Left lung (tissue), 10 donors: ENCODE data around the gene AP1S3. TPM values are rescaled to one million over a fixed set of nuclear protein-coding genes. Genes with fewer than 3 reads are reported as not detected.

ENCODE experiments used
- ATAC-seq: fragments of 200-7000 bp; cut with Tn5 transposase; one replicate; pipeline ENCODE4 v1.9.1; 2020; ENCODE audit warnings: moderate library complexity
- DNase-seq, 4 donors: peaks; one replicate each; pipeline ENCODE4 v3.0.0-alpha.2; 2013 to 2020
- H3K27ac ChIP-seq, 2 donors: fragments of 200-600 bp; sonication (generic) in 1 of 2; one replicate each; pipeline versions ENCODE4 v1.5.0 to v1.8.0; 2020 to 2021
- H3K27me3 ChIP-seq, 2 donors: fragments of 200-600 bp; sonication (generic) in 1 of 2; one replicate each; pipeline versions ENCODE4 v1.5.0 to v1.8.0; 2020 to 2021
- H3K36me3 ChIP-seq, 2 donors: fragments of 200-600 bp; sonication (generic) in 1 of 2; one replicate each; pipeline versions ENCODE4 v1.5.0 to v1.8.0; 2020 to 2021
- H3K4me1 ChIP-seq, 2 donors: fragments of 200-600 bp; one replicate each; pipeline ENCODE4 v1.8.0; 2021
- H3K4me3 ChIP-seq, 2 donors: fragments of 200-600 bp; sonication (generic) in 1 of 2; one replicate each; pipeline versions ENCODE4 v1.5.0 to v1.8.0; 2020 to 2021; ENCODE audit warnings: mild to moderate bottlenecking in 1 of 2
- H3K9me3 ChIP-seq, 2 donors: fragments of 200-600 bp; sonication (generic) in 1 of 2; one replicate each; pipeline versions ENCODE4 v1.5.0 to v1.8.0; 2020 to 2021
- intact Hi-C, 2 donors: fragments of 100-400 bp; cut with DNase I; formaldehyde crosslinking; loops; one replicate each; pipeline versions ENCODE4 v1.11.2 to v1.14.2; 2022
- polyA plus RNA-seq, 6 donors: library from polyadenylated mRNA; unstranded; fragments of 120-200 nt; gene quantifications; one replicate each; pipeline ENCODE4 v1.2.1, GENCODE V29; 2013; ENCODE audit not compliant: insufficient read length in 6 of 6
- total RNA-seq, 2 donors: library from RNA; stranded (reverse); fragmentation: NEBNext Ultra II Directional; extraction: Animal tissue kit (Norgen Biotek cat#: 25700); gene quantifications; one replicate each; pipeline ENCODE4 v1.2.1, GENCODE V29; 2021
- TF ChIP-seq, protein P1 (sequence below), 2 donors: fragments of 200-600 bp; sonication (generic) in 1 of 2; IDR thresholded peaks; one replicate each; pipeline versions ENCODE4 v1.5.0 to v1.8.0; 2021; ENCODE audit warnings: antibody characterized with exemption in 2 of 2
- donor health status: DM: no; HTN: yes; CAD: no.
- donor health status: DM: no; HTN: no; CAD: no.

AP1S3 gene
- total and polyA plus RNA-seq, 8 donors, result 4.3 to 23.4 (median 5.6) TPM

DNA sequence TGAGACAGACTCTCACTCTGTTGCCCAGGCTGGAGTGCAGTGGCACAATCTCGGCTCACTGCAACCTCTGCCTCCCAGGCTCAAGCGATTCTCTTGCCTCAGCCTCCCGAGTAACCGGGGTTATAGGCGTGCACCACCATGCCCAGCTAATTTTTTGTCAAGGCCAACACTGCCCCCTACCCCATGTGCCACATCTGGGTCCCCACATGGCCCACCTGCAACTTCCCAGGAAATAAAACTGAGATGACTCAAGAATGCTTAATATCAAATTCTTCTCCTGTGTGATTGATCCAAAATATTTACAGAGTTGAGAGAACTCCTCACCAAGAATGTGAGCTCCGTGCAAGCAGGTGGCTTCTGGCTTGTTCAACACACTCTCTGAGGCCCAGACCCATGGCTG, 9.1 kb downstream of the AP1S3 start:
- DNase-seq, result no peak
- Histone ChIP-seq H3K27me3 (no peaks in the 10 kb centered on the region), H3K36me3 (no peaks in the 10 kb centered on the region), H3K27ac (no peak overlapping the region), H3K9me3 (no peaks in the 10 kb centered on the region), H3K4me1 (no peaks in the 10 kb centered on the region), H3K4me3 (no peak overlapping the region)
- TF ChIP-seq, protein P1, sequence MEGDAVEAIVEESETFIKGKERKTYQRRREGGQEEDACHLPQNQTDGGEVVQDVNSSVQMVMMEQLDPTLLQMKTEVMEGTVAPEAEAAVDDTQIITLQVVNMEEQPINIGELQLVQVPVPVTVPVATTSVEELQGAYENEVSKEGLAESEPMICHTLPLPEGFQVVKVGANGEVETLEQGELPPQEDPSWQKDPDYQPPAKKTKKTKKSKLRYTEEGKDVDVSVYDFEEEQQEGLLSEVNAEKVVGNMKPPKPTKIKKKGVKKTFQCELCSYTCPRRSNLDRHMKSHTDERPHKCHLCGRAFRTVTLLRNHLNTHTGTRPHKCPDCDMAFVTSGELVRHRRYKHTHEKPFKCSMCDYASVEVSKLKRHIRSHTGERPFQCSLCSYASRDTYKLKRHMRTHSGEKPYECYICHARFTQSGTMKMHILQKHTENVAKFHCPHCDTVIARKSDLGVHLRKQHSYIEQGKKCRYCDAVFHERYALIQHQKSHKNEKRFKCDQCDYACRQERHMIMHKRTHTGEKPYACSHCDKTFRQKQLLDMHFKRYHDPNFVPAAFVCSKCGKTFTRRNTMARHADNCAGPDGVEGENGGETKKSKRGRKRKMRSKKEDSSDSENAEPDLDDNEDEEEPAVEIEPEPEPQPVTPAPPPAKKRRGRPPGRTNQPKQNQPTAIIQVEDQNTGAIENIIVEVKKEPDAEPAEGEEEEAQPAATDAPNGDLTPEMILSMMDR (IDR thresholded peaks at IDR 0.05), result no peak
- no peak for ATAC-seq
- intact Hi-C loops, result no loop called here

DNA sequence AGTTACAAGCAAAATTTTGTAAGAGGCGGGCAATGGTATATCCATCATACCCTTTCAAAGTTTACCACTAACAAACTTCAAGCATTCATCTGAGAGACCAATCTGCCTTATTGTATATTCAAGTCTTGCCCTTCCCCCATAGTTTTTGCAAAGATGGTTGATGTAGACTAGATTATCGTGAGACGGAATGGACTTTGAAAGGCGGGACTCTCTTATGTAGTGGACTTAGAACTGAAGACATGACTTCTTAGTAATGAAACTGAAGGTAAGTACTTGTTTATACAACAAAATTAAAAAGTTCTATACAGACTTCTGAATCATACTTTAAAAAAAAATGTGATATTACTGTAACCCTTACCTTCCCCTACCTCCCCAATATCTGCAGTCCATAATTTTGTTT, 10.4 kb downstream of the AP1S3 start:
- H3K4me3 ChIP-seq, result no peak overlapping the region
- H3K36me3 ChIP-seq, result no peaks in the 10 kb centered on the region
- DNase-seq, result no peak
- H3K9me3 ChIP-seq, result no peaks in the 10 kb centered on the region
- intact Hi-C loops, result no loop called here
- no peak for ATAC-seq
- TF ChIP-seq, protein P1 (IDR thresholded peaks at IDR 0.05), result no peak
- H3K4me1 ChIP-seq, result no peaks in the 10 kb centered on the region
- H3K27ac ChIP-seq, result no peak overlapping the region
- no peaks in the 10 kb centered on the region for H3K27me3 ChIP-seq

DNA sequence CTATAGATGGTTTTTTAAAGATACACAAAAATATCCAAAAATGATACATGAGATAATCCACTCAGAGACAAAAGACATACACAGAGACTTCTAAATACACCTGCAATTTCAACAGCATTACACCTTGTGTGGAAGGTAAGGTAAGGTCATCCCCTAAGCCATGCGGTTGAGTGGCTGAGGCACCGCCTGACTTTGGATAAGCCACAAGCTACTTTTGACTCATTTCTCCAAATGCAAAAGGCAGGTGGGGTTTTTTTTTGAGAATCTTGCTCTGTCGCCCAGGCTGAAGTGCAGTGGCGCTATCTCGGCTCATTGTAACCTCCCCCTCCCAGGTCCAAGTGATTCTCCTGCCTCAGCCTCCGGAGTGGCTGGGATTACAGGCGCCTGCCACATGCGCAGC, 13.1 kb downstream of the AP1S3 start:
- TF ChIP-seq, protein P1 (IDR thresholded peaks at IDR 0.05), result no peak
- ATAC-seq (no peak), DNase-seq (no peak)
- Histone ChIP-seq H3K36me3 (no peaks in the 10 kb centered on the region), H3K4me1 (no peaks in the 10 kb centered on the region), H3K4me3 (no peak overlapping the region), H3K9me3 (no peaks in the 10 kb centered on the region), H3K27me3 (no peaks in the 10 kb centered on the region), H3K27ac (no peak overlapping the region)
- intact Hi-C loops, result no loop called here

DNA sequence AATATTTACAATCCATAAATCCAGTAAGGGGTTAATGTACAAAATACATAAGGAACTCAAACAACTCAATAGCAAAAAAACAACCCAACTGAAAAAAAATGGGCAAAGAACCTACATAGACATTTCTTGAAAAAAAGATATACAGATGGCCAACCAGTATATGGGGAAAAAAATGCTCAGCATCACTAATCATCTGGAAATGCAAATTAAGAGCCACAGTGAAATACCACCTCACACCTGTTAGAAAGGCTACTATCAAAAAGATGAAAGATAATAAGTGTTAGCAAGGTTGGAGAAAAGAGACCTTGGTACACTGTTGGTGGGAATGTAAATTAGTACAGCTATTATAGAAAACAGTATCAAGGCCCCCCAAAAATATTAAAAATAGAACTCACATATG, 14.6 kb downstream of the AP1S3 start:
- Histone ChIP-seq H3K9me3 (no peaks in the 10 kb centered on the region), H3K27me3 (no peaks in the 10 kb centered on the region), H3K36me3 (no peaks in the 10 kb centered on the region), H3K4me3 (no peak overlapping the region), H3K27ac (no peak overlapping the region), H3K4me1 (no peaks in the 10 kb centered on the region)
- intact Hi-C loops, result no loop called here
- no peak for DNase-seq
- no peak for ATAC-seq
- TF ChIP-seq, protein P1 (IDR thresholded peaks at IDR 0.05), result no peak

DNA sequence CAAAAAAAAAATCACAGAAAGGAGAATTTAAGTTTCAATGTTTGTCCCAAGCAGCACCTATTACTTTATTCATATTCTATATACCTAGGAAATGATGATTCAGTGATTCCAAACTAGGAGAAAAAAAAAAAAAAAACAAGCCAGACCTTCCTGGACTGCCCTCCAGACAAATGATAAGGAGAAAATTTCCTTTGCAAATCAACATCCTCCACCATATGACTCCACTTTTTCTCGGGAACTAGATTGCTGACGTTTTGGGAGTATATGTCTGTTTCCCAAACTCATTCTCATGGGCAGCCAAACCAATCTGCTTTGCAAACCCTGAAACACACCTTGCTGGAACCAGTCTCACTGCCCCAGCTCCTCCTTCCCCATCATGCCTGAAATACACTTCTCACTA, 16.8 kb downstream of the AP1S3 start:
- TF ChIP-seq, protein P1 (IDR thresholded peaks at IDR 0.05), result no peak
- intact Hi-C loops, result no loop called here
- ATAC-seq, result no peak

More for the DNA sequence above, 16.8 kb downstream of the AP1S3 start:
- Histone ChIP-seq H3K27me3 (no peaks in the 10 kb centered on the region), H3K4me3 (no peak overlapping the region), H3K27ac (no peak overlapping the region), H3K36me3 (no peaks in the 10 kb centered on the region), H3K9me3 (no peaks in the 10 kb centered on the region), H3K4me1 (no peaks in the 10 kb centered on the region)
- no peak for DNase-seq
